HG02588 (cell line): ENCODE data around the gene ACAP3.

Experiments
- ATAC-seq: cut with Tn5 transposase; IDR thresholded peaks from one replicate; pipeline ENCODE4 v1.9.1; 2021; ENCODE audit warnings: mild to moderate bottlenecking, moderate library complexity; ENCODE audit not compliant: unreplicated experiment

ACAP3 gene

GRCh38 chr1:1290238-1290731 lies 17.4 kb downstream of the ACAP3 start:
- no peak for ATAC-seq

GRCh38 chr1:1287288-1288110 lies 20.2 kb downstream of the ACAP3 start:
- ATAC-seq, result no peak

- ATAC-seq, result no peak
These were observed 21.1 kb downstream of the ACAP3 start for GRCh38 chr1:1286313-1287261.

GRCh38 chr1:1285611-1286311 lies 22.0 kb downstream of the ACAP3 start:
- no peak for ATAC-seq

- ATAC-seq, result no peak
These were observed 22.6 kb downstream of the ACAP3 start for GRCh38 chr1:1285102-1285571.

- no peak for ATAC-seq
These were observed 23.3 kb downstream of the ACAP3 start for GRCh38 chr1:1284221-1285101.

- no peak for ATAC-seq
These were observed 23.9 kb downstream of the ACAP3 start for GRCh38 chr1:1283821-1284220.

GRCh38 chr1:1282998-1283397 lies 24.7 kb downstream of the ACAP3 start:
- no peak for ATAC-seq

GRCh38 chr1:1281533-1282321 lies 26.0 kb downstream of the ACAP3 start:
- no peak for ATAC-seq

GRCh38 chr1:1280782-1281481 lies 26.8 kb downstream of the ACAP3 start:
- no peak for ATAC-seq

GRCh38 chr1:1279028-1279427 lies 28.7 kb downstream of the ACAP3 start:
- no peak for ATAC-seq

- ATAC-seq, result no peak
These were observed 29.1 kb downstream of the ACAP3 start for GRCh38 chr1:1278620-1279019.

GRCh38 chr1:1275836-1276235 lies 31.9 kb downstream of the ACAP3 start:
- ATAC-seq, result no peak

- no peak for ATAC-seq
These were observed 32.7 kb downstream of the ACAP3 start for GRCh38 chr1:1274931-1275431.

GRCh38 chr1:1274299-1274930 lies 33.3 kb downstream of the ACAP3 start:
- ATAC-seq, result no peak

GRCh38 chr1:1273512-1274298 lies 34.0 kb downstream of the ACAP3 start, which contains the start of gene UBE2J2:
Gene UBE2J2, minus strand, starts transcription at chr1:1273854. Its CDS starts 5,862 bp downstream, at chr1:1267992.
- ATAC-seq, result peak; percentile 70

- ATAC-seq, result peak; percentile 9
These were observed 34.6 kb downstream of the ACAP3 start for GRCh38 chr1:1273209-1273511.
